Measurements from ENCODE around the gene SEZ6.

SEZ6 gene

GRCh38 chr17:28960256-28961061 lies 45.4 kb downstream of the SEZ6 start:
- TF ChIP-seq POLR2AphosphoS5 (IDR thresholded peaks at IDR 0.05; ENCODE audit: low read depth, low read length), result no peak
- no peak for TF ChIP-seq POLR2A (IDR thresholded peaks at IDR 0.05; ENCODE audit: low read depth, low read length)
- TF ChIP-seq TAF1 (IDR thresholded peaks at IDR 0.05; ENCODE audit: borderline replicate concordance, low read depth, low read length), result no peak
- no peak for FAIRE-seq
- DNase-seq (ENCODE audit: insufficient read length), result peak; percentile 4

GRCh38 chr17:28959471-28959871 lies 46.4 kb downstream of the SEZ6 start:
- no peak for FAIRE-seq

DNA sequence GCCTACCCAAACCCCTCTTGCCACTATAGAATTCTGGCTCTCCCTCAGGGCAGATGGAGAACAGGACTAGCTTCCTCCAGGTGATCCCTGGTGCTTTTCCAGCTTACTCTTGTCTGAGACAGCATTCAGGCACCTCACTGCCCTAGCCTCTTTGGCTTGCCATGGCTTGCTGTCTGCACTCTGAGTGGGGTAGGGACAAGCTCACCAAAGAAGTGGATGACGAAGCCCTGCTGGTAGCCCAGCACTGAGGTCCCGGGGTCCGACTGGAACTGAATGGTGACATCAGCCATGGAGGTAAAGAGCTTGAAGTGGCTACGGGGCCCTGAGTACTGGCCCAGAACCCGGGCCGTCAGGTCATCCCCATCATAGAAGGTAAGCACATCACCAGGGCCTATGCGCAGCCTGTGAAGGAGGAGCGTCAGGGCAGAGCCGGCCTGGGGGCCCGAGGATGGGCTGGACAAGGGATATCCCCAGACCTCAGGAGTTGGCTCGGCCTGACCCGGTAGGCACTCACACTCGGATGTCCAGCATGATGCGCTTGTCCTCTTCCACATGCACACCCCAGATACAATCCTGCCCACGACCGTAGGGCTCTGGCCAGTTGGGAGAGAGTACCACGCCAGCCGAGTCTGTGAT lies 46.9 kb downstream of the SEZ6 start:
- TF ChIP-seq POLR2AphosphoS5 (IDR thresholded peaks at IDR 0.05; ENCODE audit: low read depth, low read length) (no peak), POLR2A (IDR thresholded peaks at IDR 0.05; ENCODE audit: low read depth, low read length) (no peak), TAF1 (IDR thresholded peaks at IDR 0.05; ENCODE audit: borderline replicate concordance, low read depth, low read length) (no peak)

More at GRCh38 chr17:28959471-28959871, 46.4 kb downstream of the SEZ6 start:
- peak; percentile 9 for DNase-seq (ENCODE audit: insufficient read length)
- no peak for TF ChIP-seq TAF1 (IDR thresholded peaks at IDR 0.05; ENCODE audit: borderline replicate concordance, low read depth, low read length)

GRCh38 chr17:28957992-28958355 lies 47.9 kb downstream of the SEZ6 start:
- DNase-seq (ENCODE audit: insufficient read length) (no peak), FAIRE-seq (no peak)
- TF ChIP-seq POLR2AphosphoS5 (IDR thresholded peaks at IDR 0.05; ENCODE audit: low read depth, low read length) (no peak), TAF1 (IDR thresholded peaks at IDR 0.05; ENCODE audit: borderline replicate concordance, low read depth, low read length) (no peak), POLR2A (IDR thresholded peaks at IDR 0.05; ENCODE audit: low read depth, low read length) (no peak)

More for the DNA sequence above, 46.9 kb downstream of the SEZ6 start:
- FAIRE-seq, result no peak
- no peak for DNase-seq (ENCODE audit: insufficient read length)

GRCh38 chr17:28957277-28957991 lies 48.4 kb downstream of the SEZ6 start:
- FAIRE-seq, result no peak

DNA sequence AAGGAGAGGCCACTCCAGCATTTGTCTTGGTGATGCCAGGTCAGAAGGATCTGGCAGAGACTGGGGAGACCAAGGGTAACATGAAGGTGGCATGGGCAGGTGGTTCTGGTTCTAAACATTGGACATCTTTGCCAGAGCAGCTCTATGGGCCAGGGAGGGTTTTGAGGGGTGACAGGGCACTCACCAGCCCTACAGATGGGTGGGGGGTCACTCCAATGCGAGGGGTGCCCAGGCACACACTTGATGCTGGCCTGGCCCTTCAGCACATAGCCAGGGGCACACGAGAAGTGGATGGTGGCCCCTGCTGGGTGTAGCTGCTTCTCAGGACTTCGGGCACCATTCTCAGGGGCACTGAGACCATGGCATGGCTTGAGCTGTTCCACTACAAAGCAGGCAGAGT lies 49.0 kb downstream of the SEZ6 start:
- FAIRE-seq, result no peak
- DNase-seq (ENCODE audit: insufficient read length), result no peak
- TF ChIP-seq POLR2AphosphoS5 (IDR thresholded peaks at IDR 0.05; ENCODE audit: low read depth, low read length) (no peak), TAF1 (IDR thresholded peaks at IDR 0.05; ENCODE audit: borderline replicate concordance, low read depth, low read length) (no peak), POLR2A (IDR thresholded peaks at IDR 0.05; ENCODE audit: low read depth, low read length) (no peak)

More at GRCh38 chr17:28957277-28957991, 48.4 kb downstream of the SEZ6 start:
- DNase-seq (ENCODE audit: insufficient read length), result no peak
- TF ChIP-seq POLR2A (IDR thresholded peaks at IDR 0.05; ENCODE audit: low read depth, low read length) (no peak), POLR2AphosphoS5 (IDR thresholded peaks at IDR 0.05; ENCODE audit: low read depth, low read length) (no peak), TAF1 (IDR thresholded peaks at IDR 0.05; ENCODE audit: borderline replicate concordance, low read depth, low read length) (no peak)

DNA sequence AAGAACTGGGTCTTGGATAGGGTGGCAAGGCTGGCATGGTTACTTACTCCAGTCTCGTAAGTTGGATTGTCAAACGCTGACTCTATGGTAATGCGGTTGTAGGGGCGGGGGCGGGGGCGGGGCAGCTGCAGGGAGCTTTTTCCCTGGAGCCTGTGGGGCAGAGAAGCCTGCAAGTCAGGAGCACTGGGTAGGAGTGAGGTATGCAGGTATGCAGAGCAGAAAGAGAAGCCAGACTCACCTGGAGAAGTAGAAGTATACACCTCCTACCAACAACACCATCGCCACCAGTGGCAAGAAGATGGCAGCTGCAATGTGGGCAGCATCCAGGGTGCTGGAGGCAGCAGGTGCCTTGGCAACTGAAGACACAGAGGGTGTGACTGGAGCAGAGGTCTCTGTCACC lies 49.7 kb downstream of the SEZ6 start:
- TF ChIP-seq TAF1 (IDR thresholded peaks at IDR 0.05; ENCODE audit: borderline replicate concordance, low read depth, low read length) (no peak), POLR2AphosphoS5 (IDR thresholded peaks at IDR 0.05; ENCODE audit: low read depth, low read length) (no peak), POLR2A (IDR thresholded peaks at IDR 0.05; ENCODE audit: low read depth, low read length) (no peak)
- DNase-seq (ENCODE audit: insufficient read length) (no peak), FAIRE-seq (no peak)

DNA sequence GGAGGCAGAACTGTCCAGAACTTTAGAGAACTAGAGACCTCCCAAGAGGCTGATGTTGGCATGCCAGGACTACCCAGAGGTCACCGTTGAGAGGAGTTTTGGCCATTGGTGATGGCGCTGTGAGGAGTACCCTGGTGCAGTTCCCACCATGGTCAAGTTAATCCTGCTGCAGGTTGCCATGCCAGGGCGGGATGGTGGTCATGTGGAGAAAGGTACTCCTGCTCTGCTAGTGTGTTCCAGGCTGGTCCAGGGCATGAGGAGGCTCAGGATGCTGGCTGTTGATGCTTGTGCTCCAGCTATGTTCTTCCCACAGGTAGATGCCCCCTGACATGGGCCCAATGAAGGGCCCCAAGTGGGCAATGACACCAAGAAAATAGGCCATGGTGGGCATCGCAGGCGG lies 50.4 kb downstream of the SEZ6 start:
- TF ChIP-seq TAF1 (IDR thresholded peaks at IDR 0.05; ENCODE audit: borderline replicate concordance, low read depth, low read length), result no peak
- no peak for TF ChIP-seq POLR2AphosphoS5 (IDR thresholded peaks at IDR 0.05; ENCODE audit: low read depth, low read length)
- no peak for TF ChIP-seq POLR2A (IDR thresholded peaks at IDR 0.05; ENCODE audit: low read depth, low read length)
- FAIRE-seq (no peak), DNase-seq (ENCODE audit: insufficient read length) (no peak)

GRCh38 chr17:28954886-28955285 lies 50.9 kb downstream of the SEZ6 start:
- FAIRE-seq (no peak), DNase-seq (ENCODE audit: insufficient read length) (no peak)
- TF ChIP-seq POLR2AphosphoS5 (IDR thresholded peaks at IDR 0.05; ENCODE audit: low read depth, low read length), result no peak
- no peak for TF ChIP-seq POLR2A (IDR thresholded peaks at IDR 0.05; ENCODE audit: low read depth, low read length)
- no peak for TF ChIP-seq TAF1 (IDR thresholded peaks at IDR 0.05; ENCODE audit: borderline replicate concordance, low read depth, low read length)

DNA sequence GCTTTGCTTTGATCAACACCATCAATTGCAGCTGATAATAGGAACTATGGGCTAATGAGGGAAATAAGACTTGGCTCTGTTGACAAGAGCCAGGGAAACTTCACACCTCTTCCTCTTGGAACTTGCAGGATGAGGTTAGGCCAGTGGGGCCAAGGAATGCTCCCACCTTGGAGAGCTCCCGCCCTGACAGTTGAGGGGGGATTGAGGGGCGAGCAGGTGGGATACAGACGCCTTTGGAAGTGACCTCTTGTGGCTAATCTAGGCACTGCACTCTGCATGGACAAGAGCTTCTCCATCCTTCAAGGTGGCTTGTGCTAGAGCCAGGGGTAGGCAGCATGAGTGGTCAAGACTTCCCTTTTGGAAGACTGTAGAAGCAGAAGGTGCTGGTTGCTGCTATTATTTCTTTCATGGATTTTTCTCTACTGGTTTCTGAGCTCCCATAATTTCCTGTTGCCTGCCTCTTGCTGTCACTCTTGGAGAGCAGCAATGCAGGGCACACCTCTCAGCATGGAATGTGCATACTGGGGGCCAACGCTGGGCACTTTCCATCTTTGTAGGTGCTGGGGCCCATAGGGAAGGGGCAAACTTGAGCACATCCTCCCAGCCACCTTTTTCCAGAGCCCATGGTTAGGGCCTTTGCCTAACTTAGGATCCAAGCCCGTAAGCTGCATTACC lies 52.3 kb downstream of the SEZ6 start:
- DNase-seq (ENCODE audit: insufficient read length) (no peak), FAIRE-seq (no peak)
- no peak for TF ChIP-seq POLR2A (IDR thresholded peaks at IDR 0.05; ENCODE audit: low read depth, low read length)
- TF ChIP-seq POLR2AphosphoS5 (IDR thresholded peaks at IDR 0.05; ENCODE audit: low read depth, low read length), result no peak
- no peak for TF ChIP-seq TAF1 (IDR thresholded peaks at IDR 0.05; ENCODE audit: borderline replicate concordance, low read depth, low read length)

Data from GM12892 (cell line).